NCI-H146 treated with DMSO at 0.1 percent for 48 hours (cell line): ENCODE results near the gene UNC13D.
"Not testable (repeated sequence)": the region's sequence is repeated elsewhere in the genome, so short reads cannot be mapped to it uniquely, and the experiment has no call there.

Source experiments
- DNase-seq: peaks from one replicate; lab custom pipeline; 2025; ENCODE audit not compliant: unreplicated experiment; lab: John Stamatoyannopoulos, UW

UNC13D gene

DNA sequence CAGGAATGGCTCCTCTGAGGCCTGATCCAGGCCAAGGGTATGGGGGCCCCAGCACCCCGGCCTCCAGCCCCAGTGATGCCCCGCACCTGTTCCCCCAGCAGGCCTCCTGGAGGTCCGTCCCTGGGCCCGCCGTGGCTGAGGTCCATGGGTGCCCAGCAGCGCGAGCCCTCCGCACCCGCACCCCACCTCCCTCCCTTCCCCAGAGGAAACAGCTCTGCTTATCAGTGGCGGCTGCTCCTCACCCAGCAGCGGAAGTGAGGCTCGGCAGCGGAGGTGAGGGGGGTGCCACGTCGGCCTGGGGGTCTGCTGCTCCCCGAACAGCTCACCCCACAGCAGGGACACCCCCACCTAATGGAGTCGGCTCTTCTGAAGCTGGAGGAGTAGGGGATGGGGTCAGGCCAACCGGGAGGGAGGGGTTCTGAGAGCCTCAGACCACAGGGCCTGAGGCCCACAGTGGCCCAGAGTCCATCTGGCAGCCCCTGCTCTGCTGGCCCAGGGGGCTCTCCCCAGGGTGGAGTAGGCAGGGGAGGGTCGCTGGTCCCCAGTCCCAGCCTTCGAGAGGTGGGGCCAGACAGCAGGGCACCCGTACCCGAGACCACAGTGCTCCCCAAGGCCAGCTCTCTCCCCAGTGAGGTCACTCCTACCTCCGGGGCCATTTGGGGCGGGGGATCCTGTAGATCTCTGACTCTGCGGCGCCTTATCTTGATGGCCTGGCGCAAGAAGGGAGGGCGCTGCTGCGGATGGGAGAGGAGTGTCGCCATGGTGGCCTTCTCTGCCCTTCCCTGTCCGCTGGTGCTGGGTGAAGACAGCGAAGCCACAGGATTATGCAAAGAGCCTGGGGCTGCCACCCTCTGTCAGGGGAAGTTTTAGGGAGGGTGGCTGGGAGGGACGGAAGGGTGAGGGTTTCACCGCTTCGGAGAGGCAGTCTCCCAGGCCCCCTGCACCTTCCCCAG lies at the start of gene UNC13D:
UNC13D (minus strand) TSS at position 828 of the 953 bp plus-strand sequence; CDS start at position 761, 67 bp downstream.
- no peak for DNase-seq

DNA sequence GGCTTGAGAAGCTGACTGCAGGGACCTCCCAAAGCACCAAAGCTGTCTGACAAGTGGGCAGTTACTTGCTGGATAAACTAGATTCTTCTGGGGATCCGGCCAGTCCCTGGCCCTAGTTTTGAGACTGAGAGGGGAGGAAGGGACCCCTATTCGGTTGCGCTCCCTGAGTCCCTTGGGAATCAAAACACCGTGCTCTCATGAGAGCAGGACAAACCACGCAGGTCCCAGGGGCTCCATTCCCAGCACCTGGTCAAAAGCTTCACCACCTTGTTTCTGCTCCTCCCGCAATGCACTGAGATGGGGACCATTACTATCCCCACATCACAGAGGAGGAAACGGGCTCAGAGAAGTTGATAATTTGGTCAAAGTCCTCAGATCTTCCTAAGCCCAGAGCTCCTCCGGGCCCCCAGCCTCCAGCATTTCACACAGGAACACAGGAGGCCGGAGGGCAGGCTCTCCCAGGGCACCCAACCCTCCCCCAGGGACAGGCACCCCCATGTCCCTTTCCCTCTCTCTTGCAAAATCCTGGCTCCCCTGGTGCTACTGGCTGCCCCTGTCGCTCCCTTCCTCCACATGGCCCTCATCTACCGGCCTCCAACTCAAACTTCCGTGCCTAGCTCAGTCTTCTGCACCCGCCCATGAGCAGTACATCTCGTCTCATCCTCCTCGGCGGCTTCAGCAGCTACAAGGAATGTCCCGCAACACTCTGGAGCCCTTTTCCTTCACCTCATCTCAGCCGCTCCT lies 49.3 kb upstream of the UNC13D start:
- DNase-seq: no peak

DNA sequence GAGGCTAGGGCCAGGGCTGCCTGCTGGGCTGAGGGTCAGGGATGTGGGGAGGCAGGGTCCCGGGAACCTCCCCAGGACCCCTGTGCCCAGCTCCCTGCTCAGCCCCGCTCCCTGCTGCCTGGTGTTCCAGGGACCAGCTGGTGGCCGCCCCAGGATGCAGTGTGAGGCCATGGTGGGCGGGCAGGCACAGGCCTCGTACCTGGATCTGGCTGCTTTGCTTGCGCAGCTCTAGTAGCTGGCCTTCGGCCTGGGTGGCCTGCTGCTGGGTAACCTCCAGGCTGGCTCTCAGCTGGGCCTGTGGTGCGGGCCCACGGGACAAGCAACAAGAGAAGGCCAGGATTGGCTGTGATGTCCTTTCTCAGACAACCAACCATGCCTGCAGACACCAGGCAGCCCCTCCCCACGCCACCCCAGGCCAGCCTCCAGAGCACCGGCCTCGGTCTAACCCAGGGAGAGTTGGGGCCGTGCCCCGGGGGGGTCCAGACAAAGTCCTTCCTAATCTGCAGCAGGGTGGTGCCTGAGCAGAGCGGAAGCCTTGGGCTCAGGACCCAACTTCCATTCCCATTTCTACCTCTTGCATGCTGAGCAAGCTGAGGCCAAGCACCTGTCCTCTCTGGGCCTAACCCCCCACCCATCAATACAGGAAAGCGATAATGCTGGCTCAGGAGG lies 48.5 kb upstream of the UNC13D start:
- DNase-seq: no peak

DNA sequence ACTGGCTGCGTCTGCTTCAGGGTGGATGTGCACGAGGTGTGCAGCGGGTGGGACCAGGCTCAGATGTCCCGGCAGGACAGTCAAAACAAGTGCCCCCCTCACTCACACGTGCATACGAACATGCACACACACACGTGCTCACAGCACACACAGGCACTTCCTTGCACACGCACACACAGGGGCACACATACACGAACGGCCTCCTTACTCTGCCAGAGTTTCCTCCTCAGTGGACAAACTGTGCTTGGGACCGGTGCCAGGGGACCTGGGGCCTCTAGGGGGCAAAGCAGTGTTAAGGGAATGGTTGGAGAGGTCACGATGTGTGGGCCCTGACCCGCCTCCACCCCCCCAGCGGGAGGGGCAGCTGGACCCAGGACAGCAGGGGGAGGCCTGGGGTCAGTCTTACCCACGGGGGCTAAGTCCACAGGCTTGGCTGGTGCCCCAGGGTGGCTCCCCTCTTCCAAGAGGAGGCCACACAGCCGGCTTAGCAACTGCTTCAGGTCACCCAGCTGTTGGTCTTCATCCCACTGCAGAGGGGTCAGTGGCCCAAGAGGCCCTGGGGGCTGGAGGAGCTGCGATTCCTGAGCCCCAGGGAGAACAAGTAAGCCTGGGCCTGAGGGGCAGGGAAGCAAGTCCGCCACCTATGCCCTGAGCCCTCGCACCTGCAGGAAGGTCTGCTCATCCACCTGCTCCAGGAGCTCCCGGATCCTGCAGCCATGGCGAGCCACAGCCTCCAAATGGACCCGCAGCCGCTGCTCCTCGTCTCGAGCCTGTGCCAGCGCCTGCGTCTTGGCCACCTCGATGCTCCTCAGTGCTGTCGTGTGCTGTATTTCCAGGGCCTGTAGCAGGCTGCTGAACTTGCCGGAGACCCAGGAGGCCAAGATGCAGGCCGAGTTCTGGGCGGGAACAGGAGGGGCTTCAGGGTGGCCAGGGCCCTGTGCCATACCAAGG lies 47.7 kb upstream of the UNC13D start:
- no peak for DNase-seq

DNA sequence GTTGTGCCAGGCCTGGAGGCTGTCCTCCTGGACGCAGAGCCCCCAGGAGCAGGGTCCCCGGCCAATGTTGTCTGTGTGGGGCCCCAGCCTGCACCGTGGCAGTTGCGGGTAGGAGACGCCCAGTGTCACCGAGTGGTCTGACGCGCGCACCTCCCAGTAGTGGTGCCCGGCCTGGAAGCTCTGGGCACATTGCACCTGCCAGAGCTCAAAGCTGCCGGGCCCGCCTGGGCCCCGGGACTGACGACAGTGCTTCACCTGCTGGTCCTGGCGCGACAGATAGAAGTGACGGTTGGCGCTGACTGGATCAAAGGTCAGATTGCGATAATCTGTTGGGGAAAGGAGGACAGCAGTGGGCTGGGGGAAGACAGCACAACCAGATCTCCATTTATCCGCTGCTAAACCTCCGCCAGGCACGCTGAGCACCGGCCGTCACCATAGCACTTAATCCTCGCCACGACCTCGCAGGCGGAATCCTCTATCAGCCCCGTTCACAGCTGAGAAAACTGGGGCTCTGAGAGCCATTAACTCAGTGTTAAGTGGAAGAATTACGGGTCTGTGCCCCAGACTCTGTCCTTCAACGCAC lies 46.9 kb upstream of the UNC13D start:
- no peak for DNase-seq

DNA sequence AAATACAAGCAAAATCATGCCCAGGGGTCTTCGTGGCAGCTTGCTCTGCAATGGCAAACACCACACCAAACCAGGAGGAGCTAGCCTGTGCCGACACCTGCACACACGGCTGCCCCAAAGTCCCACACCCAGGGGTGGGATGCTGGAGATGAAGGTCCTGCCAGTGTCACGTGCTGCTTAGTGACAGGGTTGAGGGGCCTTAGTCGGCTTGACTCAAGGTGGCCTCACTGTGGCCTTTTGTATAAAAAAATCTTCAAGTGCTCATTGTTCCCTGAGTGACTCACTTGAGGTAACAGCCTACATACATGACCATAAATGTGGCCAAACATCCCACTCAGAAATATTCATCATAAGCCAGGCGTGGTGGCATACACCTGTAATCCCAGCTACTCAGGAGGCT lies 45.2 kb upstream of the UNC13D start:
- DNase-seq: no peak

DNA sequence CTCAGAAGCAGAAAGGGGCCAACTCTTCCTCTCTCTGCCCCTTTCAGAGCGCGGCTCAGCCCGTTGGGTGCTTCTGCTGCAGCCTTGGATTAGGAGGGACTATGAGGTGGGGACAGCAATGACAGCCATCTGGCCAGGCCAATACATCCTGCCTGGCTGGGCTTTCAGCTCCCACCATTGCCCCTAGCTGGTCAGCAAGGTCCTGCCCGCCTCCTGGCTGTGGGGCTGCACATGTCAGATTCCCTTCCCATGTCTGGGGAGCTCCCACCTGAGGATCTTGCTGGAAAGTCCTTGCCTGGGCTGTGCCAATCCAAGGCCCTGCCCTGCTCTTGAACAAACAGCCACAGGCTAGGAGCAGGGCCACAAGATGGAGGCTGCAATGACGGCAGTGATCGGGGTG lies 44.3 kb upstream of the UNC13D start:
- no peak for DNase-seq

DNA sequence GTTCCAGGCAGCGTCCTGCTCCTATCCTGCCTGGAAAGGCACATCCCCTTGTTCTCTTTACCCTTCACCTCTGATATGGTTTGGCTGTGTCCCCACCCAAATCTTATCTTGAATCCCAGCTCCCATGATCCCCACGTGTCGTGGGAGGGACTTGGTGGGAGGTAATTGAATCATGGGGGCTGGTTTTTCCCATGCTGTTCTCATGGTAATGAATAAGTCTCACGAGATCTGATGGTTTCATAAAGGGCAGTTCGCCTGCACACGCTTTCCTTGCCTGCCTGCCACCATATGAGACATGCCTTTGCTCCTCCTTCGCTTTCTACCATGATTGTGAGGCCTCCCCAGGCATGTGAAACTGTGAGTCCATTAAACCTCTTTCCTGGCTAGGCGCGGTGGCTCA lies 41.7 kb upstream of the UNC13D start:
- DNase-seq: not testable (repeated sequence)

DNA sequence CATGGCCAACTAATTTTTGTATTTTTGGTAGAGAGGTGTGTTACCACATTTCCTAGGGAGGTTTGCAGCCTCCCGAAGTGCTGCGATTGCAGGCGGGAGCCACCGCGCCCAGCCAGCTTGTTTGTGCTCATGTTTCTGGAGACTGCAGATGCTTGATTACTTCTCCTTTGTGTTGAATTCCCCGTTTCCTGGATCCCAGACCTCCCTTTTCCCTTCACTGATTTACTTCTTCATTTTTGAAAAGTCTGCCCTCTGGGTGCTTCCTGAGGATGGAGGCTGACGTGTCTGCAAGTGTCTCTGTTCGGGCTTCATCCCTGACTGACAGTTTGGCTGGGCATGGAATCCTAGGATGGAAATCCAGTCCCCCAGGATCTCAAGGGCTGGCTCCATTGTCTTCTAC lies 41.2 kb upstream of the UNC13D start:
- no peak for DNase-seq

DNA sequence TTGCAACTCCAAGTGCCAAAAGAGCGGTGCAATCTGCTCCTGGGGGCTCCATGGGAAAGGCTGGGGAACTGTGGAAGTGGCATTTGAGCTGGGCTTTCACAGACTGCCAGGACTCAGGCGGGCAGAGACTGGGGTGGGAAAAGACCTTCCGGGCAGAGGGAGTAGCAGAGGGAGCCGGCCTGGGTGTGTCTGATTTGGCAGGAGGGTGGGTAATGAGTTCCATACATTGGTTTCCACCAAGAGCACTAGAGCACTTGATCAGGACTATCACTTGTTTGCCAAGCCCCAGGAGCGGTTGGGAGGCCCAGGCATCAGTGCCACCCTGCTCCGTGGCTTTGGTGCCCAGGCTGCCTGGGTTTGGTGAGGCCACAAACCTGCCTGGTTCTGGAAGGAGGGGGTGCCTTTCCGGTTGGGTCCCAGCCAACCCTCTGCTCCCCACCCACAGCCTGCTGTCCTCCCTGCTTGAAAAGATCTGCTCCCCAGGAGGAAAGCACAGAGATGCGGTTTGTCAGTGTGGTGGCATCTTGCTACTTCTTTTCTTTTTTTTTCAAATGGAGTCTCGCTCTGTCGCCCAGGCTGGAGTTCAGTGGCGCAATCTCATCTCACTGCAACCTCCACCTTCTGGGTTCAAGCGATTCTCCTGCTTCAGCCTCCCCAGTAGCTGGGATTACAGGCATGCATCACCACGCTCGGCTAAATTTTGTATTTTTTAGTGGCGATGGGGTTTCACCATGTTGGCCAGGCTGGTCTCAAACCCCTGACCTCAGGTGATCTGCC lies 37.7 kb upstream of the UNC13D start:
- DNase-seq: no peak

DNA sequence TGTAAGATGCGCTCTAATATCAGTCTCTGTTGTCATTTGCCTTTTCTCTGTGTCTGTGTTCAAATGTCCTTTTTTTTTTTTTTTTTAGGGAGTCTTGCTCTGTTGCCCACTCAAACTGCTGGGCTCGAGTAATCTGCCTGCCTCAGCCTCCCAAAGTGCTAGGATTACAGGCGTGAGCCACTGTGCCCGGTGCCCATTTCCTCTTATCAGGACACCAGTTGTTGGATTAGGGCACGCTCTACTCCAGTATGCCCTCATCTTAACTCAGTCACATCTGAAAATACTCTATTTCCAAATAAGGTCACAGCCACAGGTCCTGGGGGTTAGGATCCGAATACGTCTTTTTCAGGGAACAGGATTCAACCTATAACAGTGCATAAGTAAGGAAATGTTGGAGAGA lies 36.1 kb upstream of the UNC13D start:
- DNase-seq: no peak

DNA sequence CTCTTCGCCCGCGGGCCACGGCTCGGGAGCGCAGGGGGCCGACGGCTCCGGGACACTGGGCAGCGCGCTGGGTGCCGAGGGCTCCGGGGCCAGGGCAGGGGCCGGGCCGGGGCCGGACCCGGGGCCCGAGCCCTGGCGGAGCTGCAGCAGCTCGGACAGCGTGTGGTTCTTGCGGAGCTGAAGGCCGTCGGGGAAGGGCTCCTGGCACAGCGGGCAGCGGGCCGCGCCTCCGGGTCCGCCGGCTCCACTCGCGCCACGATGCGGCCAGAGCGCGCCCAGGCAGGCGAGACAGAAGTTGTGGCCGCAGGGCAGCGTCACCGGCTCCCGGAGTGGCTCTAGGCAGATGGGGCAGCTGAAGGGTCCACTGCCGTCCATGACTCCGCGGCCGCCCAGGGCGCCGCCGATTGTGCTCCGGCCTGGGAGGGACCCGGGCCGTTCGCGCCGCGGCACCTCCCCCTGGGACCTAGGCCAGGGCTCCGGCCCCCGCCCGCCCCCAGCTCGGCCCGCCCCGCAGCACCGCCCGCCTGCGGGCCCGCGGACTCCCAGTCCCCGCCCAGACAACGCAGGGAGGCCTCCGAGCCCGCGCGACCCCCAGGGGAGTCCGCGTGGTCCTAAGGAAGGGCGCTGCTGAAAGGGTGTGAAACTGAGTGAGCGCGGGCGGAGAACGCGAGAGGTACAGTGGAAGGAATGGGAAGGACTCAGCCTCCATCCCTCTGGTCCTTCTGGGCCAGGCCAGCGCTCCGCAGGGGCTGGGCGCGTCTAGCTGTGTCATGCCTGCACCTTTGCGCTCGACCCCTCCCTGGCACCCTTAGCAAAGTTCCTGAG lies 34.2 kb upstream of the UNC13D start, which contains the start of gene TRIM47:
TRIM47 (minus strand) TSS at position 408 of the 825 bp plus-strand sequence; CDS start at position 375, 33 bp downstream.
- peak; percentile 4 for DNase-seq

DNA sequence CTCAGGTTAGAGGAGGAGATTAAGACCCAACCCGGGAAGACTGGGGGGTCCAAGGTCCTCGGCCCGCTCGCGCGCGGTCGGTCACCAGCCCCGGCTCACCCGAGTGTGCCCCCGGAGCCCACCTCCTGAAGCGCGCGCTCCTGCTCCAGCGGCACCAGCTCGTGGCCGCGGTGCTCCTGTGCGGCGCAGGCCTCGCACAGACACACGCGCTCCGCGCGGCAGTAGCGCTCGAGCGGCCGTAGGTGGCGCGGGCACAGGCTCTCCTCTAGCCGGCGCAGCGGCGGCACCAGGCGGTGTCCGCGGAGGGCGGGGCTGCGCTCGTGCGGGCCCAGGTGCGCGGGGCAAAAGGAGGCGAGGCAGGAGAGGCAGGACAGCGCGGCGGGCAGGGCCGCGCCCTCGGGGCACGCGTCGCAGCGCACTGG lies 33.6 kb upstream of the UNC13D start:
- peak; percentile 37 for DNase-seq

DNA sequence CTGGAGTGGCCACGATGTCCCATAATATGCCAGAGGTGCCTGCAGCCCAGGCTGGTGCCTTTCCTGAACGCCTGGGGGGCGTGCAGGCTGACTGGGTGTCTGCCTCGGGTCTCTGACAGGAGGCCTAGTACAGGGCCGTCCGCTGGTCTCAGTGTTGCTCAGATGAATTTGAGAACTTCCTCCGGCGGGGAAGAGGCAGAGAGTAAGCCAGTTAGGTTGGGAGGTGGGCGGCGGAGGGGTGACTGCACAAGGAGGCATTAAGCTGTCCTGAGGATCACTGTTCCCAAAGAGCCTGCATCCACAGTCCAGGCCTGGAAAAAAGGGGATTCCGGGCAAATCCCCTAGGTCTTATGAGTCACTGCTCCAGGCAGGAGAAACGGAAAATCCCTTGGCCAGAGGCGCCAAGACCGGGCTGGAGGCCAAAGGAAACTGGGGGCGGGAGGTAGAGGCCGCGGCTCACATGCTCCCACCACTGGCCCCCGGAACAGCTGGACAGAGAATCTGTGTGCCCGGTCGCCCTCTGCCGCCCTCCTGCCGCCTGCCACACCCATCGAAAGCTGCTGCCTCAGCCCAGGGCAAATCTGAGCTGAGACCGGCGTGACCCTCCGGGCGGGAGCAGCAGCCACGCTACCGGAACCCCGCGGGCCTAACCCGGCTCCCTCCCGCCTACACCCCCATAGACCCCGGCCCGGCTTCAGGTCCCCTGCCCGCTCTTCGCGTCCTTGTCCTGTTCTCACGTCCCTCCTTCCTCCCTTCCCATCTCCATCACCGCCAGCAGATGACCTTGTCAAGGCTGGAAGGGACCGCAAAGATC lies 32.9 kb upstream of the UNC13D start:
- DNase-seq: no peak

DNA sequence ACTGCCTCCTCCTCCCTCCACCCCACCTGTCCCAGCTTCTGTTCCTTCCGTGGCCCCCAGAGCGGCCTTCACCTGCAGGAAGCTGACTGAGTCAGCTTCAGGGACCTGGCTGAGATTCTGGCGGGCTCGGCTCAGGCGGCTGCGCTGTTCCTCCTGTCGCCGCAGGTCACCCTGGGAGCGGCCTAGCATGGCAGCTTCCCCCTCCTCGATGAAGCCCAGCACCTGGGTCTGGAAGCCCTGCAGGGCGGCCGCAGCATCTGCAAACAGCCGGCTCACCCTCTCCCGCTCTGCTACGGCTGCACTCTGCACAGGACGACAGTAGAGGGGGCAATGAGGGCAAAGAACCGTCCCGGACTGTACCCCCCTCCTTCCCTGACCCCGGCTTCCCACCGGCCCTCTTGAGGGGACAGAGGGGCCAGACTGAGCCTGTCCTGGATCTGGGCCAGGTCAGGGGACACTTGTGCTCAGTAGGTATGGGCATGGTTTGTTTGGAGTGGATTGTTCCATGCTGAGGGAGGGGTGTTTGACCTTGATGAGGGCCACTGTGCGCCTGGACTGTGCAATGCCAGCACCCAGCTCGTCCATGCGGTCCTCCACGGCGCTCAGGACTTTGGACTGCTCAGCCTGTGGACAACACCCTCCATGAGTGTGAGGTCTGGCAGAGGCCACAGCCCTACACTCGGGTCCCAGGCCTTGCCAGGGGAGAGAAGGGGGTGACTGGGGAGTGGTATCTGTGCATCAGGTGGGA lies 32.2 kb upstream of the UNC13D start:
- DNase-seq: peak; percentile 10

DNA sequence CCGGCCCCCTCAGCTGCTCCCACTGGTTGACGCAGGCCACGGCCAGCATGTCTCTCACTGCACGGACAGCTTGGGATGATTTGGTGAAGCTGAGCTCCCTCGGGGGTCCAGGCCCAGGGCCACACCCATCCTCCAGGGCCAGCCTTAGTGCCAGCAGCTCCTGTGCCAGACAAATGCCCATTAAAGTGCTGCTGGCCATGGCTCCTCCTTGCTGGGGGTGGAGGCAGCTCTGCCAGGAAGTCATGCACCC lies 31.7 kb upstream of the UNC13D start:
- DNase-seq: no peak
